Astrocyte of the cerebellum (primary cell): ENCODE results near the gene STOML1.
A peak's percentile ranks its signal among the peaks of the same experiment; 100 is the strongest.

Experiments used
- DNase-seq: peaks from one replicate; pipeline ENCODE4 v3.0.0-alpha.2; 2011; ENCODE audit warnings: low read depth
- H3K4me3 ChIP-seq: 2 replicates; pipeline ENCODE4 v1.5.1; 2011; ENCODE audit warnings: mild to moderate bottlenecking, low read depth, low read length, moderate library complexity
- CTCF ChIP-seq: IDR thresholded peaks from 2 replicates; pipeline ENCODE4 v1.5.1; 2012; ENCODE audit warnings: low read length, low read depth, moderate library complexity, mild to moderate bottlenecking; ENCODE audit errors: missing control alignments
- in situ Hi-C: cut with HindIII; loops from 2 replicates; pipeline ENCODE4 v1.10.0; 2017; ENCODE audit warnings: low sequenced_read_pairs

The STOML1 gene

GRCh38 chr15:73944161-73945129 lies 47.6 kb downstream of the STOML1 start:
- no peak for TF ChIP-seq CTCF
- in situ Hi-C loops = no loop called here
- no peak overlapping the region for H3K4me3 ChIP-seq
- DNase-seq = no peak

DNA sequence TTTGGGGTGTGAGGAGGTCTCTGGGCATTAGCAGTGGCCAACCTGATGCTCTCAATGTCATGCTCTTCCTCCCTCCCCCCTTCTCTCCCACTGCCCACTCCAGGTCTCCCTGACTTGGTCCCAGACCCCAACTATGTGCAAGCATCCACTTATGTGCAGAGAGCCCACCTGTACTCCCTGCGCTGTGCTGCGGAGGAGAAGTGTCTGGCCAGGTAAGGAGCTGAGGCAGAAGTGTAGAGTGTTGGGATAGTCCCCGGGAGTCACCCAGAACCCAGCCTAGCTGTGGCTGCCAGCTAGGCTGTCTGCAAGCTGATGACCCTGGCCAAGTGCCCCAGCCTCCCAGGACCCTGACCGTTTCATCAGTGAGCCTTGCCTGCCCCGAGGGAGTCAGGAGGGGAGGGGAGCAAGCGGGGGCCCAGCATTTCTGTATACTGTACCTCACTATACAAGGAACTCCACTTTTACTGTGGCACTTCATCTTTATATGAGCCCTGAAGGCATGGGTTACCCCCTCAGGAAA lies 49.3 kb downstream of the STOML1 start:
- no peak for DNase-seq
- in situ Hi-C loops = no loop called here
- no peak for TF ChIP-seq CTCF
- no peak overlapping the region for H3K4me3 ChIP-seq

GRCh38 chr15:73941871-73942635 lies 50.0 kb downstream of the STOML1 start:
- H3K4me3 ChIP-seq = no peak overlapping the region
- in situ Hi-C loops = no loop called here
- DNase-seq = no peak
- TF ChIP-seq CTCF = no peak

DNA sequence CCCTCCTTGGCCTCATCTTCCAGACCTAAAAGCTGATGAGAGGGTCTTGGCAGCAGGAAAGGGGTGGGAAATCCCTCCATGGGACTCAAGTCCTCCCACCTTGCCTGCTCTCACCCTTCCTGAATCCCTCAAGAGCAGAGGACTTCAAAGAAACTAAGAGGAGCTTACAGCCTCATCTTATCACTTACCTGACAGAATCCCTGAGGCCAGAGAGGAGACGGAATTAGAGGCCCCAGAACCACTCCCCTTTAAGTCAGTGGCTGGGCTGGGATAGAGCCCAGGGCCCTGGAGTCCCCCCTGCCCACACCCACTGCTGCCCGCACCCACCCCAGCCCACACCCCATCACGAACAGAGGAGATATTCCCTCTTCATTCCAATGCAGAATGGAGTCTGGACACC lies 50.6 kb downstream of the STOML1 start:
- H3K4me3 ChIP-seq = no peak overlapping the region
- no peak for TF ChIP-seq CTCF
- in situ Hi-C loops = no loop called here
- no peak for DNase-seq

DNA sequence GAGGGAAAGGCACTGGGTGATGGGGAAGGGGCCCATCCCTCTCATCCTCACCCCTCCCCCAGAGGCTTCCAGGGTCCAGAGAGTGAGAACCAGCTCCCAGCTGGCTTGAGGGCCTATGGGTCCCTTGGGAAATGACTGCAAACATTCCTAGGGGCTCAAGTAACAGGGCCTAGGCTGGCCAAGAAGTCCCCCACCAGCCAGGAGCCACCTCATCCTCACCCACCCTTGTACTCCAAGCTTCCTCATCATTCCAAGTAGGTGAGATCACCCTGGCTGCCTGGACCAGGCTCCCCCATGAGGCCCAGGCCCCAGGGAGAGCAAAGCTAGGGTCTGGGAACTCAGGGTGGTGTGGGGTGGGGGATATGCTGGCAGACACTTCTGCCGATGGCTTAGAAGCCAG lies 51.1 kb downstream of the STOML1 start:
- peak; percentile 69 for DNase-seq
- in situ Hi-C loops = no loop called here
- no peak overlapping the region for H3K4me3 ChIP-seq
- TF ChIP-seq CTCF = no peak

- no peak overlapping the region for H3K4me3 ChIP-seq
- TF ChIP-seq CTCF = no peak
- in situ Hi-C loops = no loop called here
- DNase-seq = no peak
These were observed 51.8 kb downstream of the STOML1 start for GRCh38 chr15:73940061-73940981.
